Activated naive CD4-positive, alpha-beta T cell treated with anti-CD3 and anti-CD28 coated beads, Interleukin-2, amount 50 U/mL, for 16 hours (primary cell): Measurements from ENCODE around the gene ALKBH4.
"Not testable (repeated sequence)": the region's sequence is repeated elsewhere in the genome, so short reads cannot be mapped to it uniquely, and the experiment has no call there.

ENCODE experiments used
- DNase-seq: peaks from one replicate; pipeline ENCODE4 v3.0.0-alpha.2; 2020

ALKBH4 gene

DNA sequence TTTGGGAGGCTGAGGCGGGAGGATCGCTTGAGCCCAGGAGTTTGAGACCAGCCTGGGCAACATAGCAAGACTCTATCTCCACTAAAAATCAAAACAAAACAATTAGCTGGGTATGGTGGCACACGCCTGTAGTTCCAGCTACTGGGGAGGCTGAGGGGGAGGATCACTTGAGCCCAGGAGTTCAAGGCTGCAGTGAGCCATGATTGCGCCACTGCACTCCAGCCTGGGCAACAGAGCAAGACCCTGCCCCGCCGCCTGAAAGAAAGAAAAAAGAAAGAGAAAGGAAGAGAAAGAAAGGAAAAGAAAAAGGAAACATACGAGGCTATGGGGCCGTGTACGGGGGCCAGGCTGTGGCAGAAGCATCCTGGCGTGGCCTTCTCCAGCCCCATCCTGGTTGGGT, 9.7 kb downstream of the ALKBH4 start:
- DNase-seq, result not testable (repeated sequence)

DNA sequence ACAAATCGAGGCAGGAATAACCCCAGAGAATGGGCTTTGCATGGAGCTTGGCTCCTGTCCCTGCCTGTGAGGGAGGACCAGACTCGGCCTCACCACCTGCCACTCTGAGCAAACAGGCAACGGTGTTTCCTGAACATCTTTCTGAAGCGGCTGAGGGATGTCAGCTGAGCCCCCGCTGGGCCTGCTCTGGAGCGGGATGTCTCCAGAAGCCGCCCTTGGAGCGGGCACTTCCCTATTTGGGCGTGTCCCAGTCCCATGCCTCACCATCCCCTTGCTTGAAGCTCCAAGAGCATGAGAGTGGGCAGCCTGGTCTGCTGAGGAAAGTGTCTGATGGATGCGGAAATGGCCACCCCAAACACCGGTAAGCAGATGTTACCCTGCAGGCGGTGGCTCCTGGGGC, 10.2 kb downstream of the ALKBH4 start:
- no peak for DNase-seq

DNA sequence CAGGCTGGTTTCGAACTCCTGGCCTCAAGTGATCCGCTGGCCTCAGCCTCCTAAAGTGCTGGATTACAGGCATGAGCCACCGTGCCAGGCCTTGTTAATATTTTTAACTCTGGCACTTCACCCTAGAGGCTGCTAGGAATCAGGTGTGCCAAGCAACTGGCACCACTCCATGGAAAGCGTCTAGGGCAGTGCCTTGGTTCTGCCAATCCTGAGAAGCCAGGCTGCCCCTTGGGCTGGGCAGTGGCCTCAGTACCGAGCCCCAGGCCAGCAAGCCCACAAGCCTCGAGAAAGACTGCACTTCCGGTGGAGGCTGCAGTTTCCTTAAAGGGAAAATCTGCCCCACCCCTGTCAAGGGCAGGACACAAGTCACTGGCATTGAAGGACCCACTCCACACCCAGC, 11.3 kb downstream of the ALKBH4 start:
- no peak for DNase-seq

DNA sequence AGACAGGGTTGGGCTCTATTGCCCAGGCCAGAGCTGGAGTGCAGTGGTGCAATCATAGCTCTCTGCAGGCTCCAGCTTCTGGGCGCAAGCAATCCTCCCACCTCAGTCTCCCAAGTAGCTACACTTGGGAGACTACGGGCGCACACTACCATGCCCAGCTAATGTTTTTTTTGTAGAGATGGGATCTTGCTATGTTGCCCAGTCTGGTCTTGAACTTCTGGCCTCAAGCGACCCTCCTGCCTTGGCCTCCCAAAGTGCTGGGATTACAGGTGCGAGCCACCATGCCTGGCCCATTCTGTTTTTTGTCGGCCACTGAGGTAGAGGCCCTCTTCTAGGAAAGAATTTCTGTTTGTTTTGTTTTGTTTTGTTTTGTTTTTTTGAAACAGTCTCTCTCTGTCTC, 12.2 kb downstream of the ALKBH4 start:
- DNase-seq, result no peak

DNA sequence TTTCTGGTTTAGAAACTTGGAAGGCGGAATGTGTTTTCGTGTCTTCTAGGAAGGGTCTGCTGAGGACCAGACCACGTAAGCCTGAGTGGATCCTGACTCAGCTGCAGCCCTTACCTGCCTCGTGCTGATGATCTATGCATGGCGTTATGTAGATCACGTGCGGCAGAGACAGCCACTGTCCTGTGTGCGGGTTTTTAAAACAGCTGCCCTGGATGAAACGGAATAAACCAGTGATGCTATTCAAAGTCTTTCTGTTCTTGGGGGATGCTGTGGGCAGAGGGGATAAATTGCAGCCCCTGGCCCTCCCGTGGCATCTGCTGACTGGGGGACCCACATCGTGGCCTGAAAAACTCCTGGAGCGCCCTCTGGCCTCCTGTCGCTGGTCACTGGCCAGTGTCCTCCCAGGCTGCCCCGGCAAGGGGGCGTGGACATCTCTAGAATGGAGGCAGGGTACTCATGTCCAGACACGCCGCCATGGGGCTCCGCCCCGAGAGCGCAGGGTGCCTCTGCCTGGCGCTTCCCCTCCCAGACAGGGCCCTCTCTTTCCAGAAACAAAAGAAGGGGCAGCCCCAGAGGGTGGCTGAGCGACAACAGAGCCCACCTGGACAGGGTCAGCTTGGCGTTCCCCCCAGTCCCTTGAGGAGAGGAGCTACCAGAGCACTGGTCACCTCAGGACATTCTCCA, 13.2 kb downstream of the ALKBH4 start:
- no peak for DNase-seq

DNA sequence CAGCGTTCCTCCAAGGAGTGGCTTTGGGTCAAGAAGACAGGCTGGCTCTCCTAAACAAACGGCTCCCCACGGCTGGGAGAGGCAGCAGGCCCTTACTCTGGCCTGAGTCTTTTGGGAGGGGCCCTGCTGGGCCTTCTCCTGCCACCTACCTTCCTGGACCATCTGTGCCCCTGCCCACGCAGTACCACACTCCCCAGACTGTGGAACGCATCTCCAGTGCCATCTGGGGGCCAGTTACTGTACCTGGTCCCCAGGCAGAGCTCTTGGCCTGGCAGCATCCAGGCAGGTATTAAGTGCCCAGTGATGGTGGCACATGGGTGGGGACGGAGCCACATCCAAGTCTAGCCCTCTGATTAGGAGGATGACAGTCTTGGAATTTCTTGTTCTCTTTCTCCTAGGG, 14.4 kb downstream of the ALKBH4 start:
- DNase-seq, result peak; percentile 60

DNA sequence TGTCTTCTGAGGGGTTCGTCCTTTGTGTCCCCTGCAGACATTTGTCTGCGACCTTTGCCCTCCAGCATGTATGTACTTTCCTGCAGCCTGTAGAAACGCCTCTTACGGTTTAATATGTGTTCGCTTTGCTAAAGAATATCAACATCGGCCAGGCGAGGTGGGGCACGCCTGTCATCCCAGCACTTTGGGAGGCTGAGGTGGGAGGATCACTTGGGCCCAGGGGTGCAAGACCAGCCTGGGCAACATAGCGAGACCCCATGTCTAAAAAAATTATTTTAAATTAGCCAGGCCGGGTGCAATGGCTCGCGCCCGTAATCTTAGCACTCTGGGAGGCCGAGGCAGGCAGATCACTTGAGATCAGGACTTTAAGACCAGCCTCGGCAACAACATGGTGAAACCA, 15.5 kb downstream of the ALKBH4 start:
- DNase-seq, result no peak

DNA sequence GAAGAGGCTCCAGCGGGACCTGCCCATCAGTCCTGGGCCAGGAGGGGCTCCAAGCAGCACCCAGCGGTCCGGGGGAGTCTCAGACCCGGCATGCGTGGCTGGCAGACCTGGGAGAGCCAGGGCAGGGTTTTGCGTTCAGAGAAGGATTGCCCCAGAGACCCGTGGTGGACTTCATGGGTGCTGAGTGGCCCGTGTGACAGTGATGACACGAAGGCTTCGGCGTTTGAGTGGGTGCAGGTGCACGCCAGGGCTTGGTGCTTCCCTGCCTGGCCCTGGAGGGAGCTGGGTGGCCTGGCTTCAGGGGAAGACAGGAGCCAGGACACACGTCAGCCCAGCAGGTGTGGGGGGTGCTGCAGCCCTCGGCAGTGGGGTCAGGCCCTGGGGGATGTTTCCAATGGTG, 17.4 kb downstream of the ALKBH4 start:
- no peak for DNase-seq

DNA sequence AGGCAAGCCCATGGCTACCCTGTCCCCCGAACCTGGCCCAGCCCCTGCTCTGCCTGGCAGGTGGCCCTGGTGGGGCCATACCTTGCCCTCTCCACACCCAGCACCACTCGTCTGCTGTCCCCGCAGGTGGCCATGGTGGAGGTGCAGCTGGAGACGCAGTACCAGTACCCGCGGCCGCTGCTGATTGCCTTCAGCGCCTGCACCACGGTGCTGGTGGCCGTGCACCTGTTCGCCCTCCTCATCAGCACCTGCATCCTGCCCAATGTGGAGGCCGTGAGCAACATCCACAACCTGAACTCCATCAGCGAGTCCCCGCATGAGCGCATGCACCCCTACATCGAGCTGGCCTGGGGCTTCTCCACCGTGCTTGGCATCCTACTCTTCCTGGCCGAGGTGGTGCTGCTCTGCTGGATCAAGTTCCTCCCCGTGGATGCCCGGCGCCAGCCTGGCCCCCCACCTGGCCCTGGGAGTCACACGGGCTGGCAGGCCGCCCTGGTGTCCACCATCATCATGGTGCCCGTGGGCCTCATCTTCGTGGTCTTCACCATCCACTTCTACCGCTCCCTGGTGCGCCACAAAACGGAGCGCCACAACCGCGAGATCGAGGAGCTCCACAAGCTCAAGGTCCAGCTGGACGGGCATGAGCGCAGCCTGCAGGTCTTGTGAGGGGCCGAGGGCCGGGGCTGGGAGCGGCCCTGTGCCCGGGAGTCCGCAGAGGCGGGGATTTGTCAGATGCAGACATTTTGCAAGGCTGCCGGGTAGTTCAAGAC, 18.1 kb downstream of the ALKBH4 start:
- DNase-seq, result no peak

DNA sequence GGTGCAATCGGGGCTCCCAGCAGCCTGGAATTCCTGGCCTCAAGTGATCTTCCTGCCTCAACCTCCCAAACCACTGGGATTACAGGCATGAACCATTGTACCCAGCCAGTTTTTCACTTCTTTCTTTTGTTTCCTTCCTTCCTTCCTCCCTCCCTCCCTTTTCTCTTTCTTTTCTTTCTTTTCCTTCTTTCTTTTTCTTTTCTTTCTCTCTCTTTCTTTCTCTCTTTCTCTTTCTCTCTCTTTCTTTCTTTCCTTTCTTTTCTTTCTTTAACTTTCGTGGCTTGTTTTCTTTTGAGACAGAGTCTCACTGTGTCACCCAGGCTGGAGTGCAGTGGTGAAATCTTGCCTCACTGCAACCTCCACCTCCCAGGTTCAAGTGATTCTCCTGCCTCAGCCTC, 19.0 kb downstream of the ALKBH4 start:
- no peak for DNase-seq

DNA sequence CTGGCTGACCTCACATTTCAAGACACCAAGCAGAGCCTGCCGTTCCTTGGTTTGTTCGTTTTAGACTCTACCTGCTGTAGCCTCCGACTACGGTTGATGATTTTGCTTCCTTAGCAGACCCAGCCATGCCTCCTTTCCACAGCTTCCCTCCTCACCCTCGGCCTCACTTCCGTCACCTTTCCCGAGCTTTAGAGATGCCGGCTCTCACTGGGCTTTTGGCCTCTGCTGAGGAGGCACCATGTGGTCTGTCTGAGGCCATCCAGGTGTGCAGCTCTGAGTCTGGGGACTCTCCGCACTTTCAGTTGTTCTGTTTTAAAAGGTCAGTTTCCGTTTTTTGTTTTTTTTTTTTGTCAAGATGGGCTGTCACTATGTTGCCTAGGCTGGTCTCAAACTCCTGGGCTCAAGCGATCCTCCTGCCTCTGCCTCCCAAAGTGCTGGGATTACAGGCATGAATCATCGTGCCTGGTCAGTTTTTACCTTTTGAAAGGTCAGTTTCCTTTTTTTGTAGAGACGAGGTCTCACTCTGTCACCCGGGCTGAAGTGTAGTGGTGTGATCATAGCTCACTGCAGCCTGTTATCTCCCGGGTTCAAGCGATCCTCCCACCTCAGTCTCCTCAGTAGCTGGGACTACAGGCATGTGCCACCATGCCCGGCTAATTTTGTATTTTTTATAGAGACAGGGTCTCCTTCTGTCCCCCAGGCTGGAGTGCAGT, 19.5 kb downstream of the ALKBH4 start:
- DNase-seq, result no peak

DNA sequence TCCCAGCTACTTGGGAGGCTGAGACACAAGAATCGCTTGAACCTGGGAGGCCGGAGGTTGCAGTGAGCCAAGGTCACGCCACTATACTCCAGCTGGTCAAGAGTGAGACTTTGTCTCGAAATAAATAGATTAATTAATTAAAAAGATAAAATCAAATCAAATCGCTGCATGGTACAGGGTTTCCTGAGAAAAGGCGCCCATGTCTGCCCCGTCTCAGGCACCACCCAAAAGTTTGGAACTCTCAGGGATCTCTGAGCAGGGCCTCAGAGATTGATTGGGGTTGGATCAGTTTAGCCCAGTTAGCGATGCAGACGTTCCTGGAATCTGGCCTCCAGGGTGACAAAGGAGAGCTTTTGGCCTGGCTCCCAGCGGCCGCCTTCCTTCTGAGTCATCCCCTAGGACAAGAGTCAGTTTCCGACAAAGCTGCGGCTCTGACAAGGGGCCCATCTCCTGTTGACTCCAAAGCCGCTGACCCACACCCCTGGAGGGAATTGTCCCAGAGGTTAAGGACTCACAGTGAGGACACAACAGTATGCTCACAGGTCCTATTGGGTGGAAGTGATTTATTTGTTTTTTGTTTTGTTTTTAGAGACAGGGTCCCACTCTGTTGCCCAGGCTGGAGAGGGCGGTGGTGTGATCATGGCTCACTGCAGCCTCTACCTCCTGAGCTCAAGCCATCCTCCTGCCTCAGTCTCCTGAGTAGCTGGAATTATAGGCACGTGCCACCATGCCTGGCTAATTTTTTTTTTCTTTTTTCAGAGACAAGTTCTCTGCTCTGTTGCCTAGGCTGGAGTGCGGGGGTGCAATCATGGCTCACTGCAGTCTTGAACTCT, 24.5 kb downstream of the ALKBH4 start:
- DNase-seq, result no peak

DNA sequence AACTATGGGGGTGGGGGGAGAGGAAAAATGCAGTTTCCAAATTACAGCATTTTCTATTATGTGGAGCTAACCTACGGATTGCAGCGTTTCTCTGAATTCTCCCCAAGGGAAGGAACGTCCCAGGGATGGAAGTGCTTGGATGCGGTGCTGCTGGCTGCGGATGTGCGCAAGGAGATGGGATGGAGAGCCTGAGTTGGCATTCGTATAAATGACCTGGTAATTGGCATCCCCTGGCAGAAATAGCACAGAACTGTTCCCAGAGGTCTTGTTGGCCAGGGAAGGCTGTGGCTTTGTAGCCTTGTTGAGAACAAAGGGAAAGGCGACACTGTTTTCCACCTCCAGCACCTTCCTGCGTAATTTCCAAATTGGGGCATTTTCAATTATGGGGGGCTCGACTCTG, 28.5 kb downstream of the ALKBH4 start:
- no peak for DNase-seq

DNA sequence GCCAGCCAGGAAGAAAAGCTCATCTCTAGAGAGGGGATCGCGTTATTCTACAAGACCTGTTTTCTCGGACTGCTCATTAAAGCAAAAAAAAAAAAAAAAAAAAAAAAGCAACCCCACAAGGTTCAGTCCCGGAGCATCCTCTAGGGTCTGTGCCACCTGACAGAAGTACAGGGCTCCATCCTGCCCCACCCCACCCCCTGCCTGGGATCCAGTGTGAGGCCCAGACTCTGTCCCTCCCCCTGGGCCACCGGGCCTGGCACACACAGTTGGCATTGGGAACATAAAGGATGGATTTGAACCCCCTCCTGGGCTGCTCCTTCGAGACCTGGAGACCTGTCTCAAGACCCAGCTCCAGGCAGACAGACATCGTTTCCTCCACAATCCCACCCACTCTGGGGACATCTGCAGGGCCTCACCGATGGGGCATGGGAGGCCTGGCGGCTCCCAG, 30.6 kb downstream of the ALKBH4 start:
- DNase-seq, result no peak

DNA sequence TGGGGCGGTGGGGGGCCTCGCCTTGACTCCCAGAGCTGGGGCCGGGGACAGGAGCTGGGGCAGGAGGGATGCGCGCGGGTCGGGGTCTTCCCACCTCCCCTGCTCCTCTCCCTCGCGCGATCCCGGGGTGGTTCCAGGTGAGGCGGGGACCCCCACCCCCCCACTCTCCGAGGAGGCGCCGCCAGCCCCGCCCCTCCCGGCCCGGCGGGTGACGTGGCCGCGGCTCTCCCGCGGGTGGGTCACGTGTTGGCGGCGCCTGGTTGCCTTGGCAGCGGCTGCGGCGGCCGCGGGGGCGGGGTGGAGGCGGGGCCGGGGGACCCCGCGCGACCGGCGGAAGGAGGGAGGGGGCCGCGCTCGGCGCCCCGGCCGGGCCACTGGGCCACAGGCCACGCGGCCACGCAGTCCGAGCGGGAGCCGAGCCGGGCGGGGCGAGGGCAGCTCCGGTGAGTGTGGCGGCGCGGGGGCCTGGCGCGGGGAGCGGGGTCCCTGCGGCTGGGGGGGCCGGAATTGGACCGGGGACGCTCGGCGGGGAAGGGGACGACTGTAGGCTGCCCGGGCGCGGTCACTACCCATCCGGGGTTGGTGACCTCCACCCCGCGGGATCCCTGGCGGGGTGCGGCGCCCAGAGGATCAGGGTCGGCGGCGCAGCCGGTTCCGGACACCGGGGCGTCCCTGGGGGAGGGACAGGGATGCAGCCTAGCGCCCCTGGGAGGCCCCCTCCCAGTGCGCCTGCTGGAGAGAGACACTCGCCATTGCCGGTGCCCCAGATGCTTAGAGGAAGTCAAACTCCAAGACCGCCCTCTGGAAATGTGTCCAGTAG, 31.2 kb downstream of the ALKBH4 start, which contains the start of gene ORAI2:
Gene ORAI2 (plus strand): TSS at position 357 of the 820 bp plus-strand sequence. CDS start 5,382 bp downstream, outside the sequence.
- DNase-seq, result peak; percentile 88

DNA sequence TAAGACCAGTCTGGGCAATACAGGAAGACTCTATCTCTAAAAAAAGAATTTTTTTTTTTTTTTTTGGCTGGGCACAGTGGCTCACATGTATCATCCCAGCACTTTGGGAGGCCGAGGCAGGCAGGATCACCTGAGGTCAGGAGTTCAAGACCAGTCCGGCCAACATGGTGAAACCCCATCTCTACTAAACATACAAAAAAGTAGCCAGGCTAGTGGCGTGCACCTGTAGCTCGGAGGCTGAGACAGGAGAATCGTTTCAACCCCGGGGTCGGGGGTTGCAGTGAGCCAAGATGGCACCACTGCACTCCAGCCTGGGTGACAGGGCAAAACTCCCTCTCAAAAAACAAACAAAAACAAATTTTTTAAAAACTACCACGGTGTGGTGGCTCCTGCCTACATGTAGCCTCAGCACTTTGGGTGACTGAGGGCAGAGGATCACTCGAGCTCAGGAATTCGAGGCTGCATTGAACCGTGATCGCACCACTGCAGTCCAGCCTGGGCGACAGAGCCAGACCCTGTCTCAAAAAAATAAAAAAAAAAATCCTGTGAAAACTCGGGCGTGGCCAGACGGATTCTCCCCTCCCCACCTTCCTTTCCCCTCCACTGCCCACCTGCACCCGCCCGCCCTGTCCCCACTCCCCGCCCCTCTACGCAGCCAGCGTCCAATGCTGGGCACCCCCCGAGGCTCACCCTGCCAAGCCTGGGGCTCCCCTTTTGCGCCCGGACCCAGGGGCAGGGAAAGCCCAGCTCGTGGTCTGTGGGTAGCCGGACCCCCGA, 32.0 kb downstream of the ALKBH4 start:
- DNase-seq, result no peak

DNA sequence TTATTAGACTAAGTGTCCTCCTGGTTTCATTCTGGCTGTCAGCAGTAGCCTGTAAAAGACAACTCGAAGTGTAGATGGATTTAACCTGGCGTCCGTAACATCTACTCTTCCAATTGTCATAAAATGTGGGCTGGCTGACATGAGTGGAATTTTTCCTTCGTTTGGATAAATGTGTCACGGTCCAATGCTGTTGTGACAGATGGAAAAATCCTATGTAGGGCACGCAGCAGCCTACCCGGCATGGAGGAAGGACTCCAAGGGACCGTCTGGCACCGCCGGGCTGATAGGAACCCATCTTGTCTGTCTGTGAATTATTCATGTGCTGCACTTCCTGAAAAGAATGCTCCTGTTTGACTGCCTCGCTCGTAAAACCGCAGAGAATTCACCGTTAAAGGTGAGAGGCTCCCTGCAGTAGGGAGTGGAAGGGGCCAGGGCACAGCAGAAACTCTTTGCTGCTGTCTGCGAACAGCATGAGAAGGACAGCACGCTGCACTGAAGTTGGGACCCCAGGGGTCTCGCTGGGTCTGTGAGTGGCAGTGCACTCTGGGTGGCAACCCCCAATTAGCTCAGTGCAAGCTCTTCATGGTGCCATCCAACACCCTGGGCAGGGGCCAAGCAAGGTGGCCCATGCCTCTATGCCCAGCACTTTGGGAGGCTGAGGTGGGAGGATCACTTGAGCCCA, 32.9 kb downstream of the ALKBH4 start:
- DNase-seq, result peak; percentile 39

DNA sequence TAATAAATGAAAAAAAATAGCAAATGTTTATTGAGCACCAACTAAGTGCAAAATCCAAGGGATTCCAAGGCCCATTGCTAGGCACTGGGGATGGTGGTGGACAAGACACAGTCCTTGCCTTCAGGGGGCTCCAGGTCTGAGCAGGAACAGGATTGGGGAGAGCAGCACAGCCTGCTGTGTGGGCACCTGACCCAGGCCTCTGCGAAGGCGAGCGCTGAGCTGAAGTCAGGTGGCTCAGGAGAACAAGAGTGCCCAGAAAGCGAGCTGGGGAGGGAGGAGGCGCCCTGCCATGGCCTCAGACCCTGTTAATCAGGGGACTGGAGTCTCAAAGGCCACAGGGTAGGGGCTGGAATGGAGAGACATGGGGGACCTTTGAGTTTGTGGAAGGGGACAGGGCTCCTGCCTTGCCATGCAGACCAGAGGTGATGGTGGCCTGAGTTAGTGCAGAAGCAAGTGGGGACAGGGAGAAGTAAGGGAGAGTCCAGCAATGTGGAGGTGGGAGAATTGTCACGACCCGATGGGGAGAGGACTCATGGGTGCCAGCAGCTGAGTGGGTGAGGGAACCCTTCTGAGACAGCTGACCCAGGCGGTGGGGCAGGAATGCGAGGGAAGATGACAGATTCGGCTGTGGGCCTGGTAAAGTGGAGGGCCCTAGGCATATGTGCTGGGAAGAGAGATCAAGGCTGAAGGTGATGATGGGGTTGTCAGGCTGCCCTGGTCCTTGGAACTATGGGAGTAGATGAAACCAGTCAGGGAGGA, 35.3 kb downstream of the ALKBH4 start:
- DNase-seq, result no peak

DNA sequence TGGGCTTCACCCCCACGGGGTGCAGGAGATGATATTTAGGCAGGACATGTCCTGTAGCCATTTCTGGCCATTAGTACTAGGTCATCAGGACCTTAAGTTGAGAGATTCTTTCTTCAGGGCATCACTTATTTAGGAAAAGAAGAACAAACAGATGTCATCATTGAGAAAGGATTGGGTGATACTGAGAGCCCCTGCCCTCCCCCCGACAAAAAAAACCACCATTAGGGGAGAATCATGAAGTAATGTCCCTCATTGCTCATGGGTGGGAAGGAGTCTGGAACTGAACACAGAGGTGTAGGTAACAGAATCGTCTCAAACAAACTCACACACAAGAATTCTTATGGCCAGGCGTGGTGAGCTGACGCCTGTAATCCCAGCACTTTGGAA, 37.7 kb downstream of the ALKBH4 start:
- no peak for DNase-seq
